Measurements from ENCODE around the gene CEP162.
"Not testable (repeated sequence)": the region's sequence is repeated elsewhere in the genome, so short reads cannot be mapped to it uniquely, and the experiment has no call there.

The CEP162 gene

DNA sequence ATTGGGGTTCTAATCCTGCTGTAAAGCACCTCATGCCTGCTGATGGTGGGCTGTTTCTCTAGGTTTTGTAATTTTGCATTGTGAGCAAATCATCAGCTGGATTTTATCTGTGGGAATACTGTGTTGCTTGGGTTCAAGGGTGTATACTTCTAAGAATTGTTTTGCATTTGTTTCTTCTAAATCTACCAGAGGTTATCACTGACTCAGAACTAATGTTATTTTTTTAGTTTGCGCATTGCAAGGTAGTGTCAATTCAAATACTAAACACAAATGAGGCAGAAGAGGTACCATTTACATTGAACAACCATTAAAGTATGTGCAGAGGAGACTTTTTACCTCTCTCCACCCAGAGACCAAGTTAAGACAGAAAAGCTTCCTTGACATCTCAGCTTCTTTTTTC is 60.0 kb downstream of the CEP162 start:
- TF ChIP-seq TAF1 (IDR thresholded peaks at IDR 0.05; ENCODE audit: low read depth, low read length) (no peak), PAX5 (IDR thresholded peaks at IDR 0.05; ENCODE audit: insufficient read depth, low read length, severe bottlenecking) (no peak), POLR2AphosphoS5 (IDR thresholded peaks at IDR 0.05; ENCODE audit: low read depth, low read length) (no peak), SPI1 (IDR thresholded peaks at IDR 0.05; ENCODE audit: low read depth, low read length) (no peak), POU2F2 (IDR thresholded peaks at IDR 0.05; ENCODE audit: low read depth, low read length) (no peak)
- no peak for FAIRE-seq

DNA sequence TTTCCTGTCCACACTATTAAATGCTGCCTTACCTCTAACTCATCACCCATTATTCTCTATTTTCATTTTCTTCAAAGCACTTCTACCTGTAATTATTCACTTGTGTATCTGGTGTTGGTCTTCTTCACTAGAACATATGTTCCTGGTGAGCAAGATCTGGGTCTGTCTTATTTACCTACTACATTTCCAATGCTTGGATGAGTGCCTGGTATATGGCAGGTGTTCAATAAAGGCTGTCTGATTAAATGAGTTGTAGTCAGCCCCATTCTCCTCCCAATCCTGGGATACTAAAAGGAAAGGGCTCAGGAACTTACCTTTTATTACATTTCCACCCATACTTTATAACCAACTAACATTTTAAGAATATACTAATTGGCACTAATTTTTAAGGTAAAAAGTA is 61.0 kb downstream of the CEP162 start:
- no peak for FAIRE-seq
- no peak for DNase-seq (ENCODE audit: insufficient read length, low spot score)
- TF ChIP-seq PAX5 (IDR thresholded peaks at IDR 0.05; ENCODE audit: insufficient read depth, low read length, severe bottlenecking) (no peak), POU2F2 (IDR thresholded peaks at IDR 0.05; ENCODE audit: low read depth, low read length) (no peak), SPI1 (IDR thresholded peaks at IDR 0.05; ENCODE audit: low read depth, low read length) (no peak), POLR2AphosphoS5 (IDR thresholded peaks at IDR 0.05; ENCODE audit: low read depth, low read length) (no peak), POLR2A (IDR thresholded peaks at IDR 0.05; ENCODE audit: low read depth, low read length) (no peak), TAF1 (IDR thresholded peaks at IDR 0.05; ENCODE audit: low read depth, low read length) (no peak)

More for the DNA sequence above, 60.0 kb downstream of the CEP162 start:
- no peak for DNase-seq (ENCODE audit: insufficient read length, low spot score)

DNA sequence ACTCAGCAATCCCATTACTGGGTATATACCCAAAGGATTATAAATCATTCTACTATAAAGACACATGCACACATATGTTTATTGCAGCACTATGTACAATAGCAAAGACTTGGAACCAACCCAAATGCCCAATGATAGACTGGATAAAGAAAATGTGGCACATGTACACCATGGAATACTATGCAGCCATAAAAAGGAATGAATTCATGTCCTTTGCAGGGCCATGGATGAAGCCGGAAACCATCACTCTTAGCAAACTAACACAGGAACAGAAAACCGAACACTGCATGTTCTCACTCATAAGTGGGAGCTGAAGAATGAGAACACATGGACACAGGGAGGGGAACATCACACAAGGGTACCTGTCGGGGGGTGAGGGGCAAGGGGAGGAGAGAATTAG is 63.1 kb downstream of the CEP162 start:
- DNase-seq (ENCODE audit: insufficient read length, low spot score); FAIRE-seq: not testable (repeated sequence)

DNA sequence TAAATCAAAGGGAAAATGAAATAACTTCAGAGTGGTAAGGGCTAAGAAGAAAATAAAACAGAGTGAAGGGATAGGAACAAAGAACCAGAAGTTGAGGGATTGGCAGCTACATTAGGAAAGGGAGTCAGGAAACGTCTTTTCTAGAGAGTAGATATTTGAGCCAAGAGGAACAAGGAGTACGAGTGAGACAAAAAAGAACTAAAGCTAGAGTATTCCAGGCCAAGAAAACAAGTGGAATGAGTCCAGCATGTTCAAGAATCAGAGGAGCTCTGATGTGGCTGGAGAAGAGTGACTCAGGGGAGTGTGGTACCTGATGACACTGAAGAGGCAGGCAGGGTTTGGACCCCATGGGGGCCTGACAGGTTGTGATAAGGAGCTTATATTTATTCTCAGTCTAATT is 66.3 kb downstream of the CEP162 start:
- TF ChIP-seq TAF1 (IDR thresholded peaks at IDR 0.05; ENCODE audit: low read depth, low read length) (no peak), POLR2AphosphoS5 (IDR thresholded peaks at IDR 0.05; ENCODE audit: low read depth, low read length) (no peak), PAX5 (IDR thresholded peaks at IDR 0.05; ENCODE audit: insufficient read depth, low read length, severe bottlenecking) (no peak), SPI1 (IDR thresholded peaks at IDR 0.05; ENCODE audit: low read depth, low read length) (no peak), POLR2A (IDR thresholded peaks at IDR 0.05; ENCODE audit: low read depth, low read length) (no peak), POU2F2 (IDR thresholded peaks at IDR 0.05; ENCODE audit: low read depth, low read length) (no peak)
- DNase-seq (ENCODE audit: insufficient read length, low spot score) (no peak), FAIRE-seq (no peak)

DNA sequence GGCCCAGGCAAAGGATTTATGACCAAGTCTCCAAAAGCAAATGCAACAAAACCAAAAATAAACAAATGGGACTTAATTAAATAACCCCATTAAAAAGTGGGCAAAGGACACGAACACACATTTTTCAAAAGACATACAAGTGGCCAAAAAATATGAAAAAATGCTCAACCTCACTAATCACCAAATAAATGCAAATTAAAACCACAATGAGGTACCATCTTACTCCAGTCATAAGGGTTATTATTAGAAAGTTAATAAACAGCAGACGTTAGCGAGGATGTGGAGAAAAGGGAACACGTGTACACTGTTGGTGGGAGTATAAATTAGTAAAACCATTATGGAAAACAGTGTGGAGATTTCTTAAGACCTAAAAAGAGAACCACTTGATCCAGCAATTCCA is 71.1 kb downstream of the CEP162 start:
- DNase-seq (ENCODE audit: insufficient read length, low spot score) (no peak), FAIRE-seq (no peak)
- TF ChIP-seq POLR2A (IDR thresholded peaks at IDR 0.05; ENCODE audit: low read depth, low read length) (no peak), POLR2AphosphoS5 (IDR thresholded peaks at IDR 0.05; ENCODE audit: low read depth, low read length) (no peak), POU2F2 (IDR thresholded peaks at IDR 0.05; ENCODE audit: low read depth, low read length) (no peak), PAX5 (IDR thresholded peaks at IDR 0.05; ENCODE audit: insufficient read depth, low read length, severe bottlenecking) (no peak), SPI1 (IDR thresholded peaks at IDR 0.05; ENCODE audit: low read depth, low read length) (no peak), TAF1 (IDR thresholded peaks at IDR 0.05; ENCODE audit: low read depth, low read length) (no peak)

DNA sequence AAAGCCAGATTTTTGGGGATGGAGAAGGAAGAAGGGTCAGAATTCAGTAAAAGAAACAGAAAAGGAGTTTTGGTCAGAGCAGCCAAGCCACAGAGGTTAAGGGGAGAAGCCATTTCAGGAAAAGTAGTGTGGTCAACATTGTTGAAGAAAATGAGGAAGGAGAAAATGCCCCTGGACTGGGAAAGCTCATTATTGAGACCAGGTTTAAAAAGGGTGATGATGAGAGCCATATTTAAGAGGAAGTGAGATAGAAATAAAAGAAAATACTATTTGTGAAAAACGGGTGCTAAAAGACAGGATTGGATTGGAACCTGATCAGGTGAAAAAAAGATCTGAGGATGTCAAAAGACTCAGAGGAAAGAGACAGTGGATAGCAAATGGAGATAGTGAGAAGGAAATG is 75.8 kb downstream of the CEP162 start:
- DNase-seq (ENCODE audit: insufficient read length, low spot score) (no peak), FAIRE-seq (no peak)
- no peak for TF ChIP-seq TAF1 (IDR thresholded peaks at IDR 0.05; ENCODE audit: low read depth, low read length)
- no peak for TF ChIP-seq PAX5 (IDR thresholded peaks at IDR 0.05; ENCODE audit: insufficient read depth, low read length, severe bottlenecking)
- TF ChIP-seq SPI1 (IDR thresholded peaks at IDR 0.05; ENCODE audit: low read depth, low read length) = peak; percentile 60
- TF ChIP-seq POLR2AphosphoS5 (IDR thresholded peaks at IDR 0.05; ENCODE audit: low read depth, low read length) = no peak

DNA sequence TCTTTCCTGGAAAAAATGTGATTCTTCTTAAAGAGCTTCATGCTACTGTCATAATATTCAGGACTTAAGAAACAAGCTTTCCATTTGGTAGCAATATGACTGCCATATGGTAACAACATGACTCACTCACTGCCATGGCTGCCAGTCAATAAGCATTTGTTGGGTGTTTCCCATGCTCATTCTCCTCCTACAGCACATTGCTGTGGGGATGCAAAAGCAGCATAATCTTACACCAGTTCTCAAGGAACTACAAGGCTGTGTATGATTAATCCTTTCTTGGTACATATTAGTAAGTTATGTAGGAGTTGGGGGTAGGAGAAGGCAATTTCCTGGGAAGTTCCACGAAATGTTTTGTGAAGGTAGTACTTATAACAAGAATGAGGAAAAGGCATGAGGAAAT is 76.7 kb downstream of the CEP162 start:
- DNase-seq (ENCODE audit: insufficient read length, low spot score) (no peak), FAIRE-seq (no peak)
- TF ChIP-seq POLR2AphosphoS5 (IDR thresholded peaks at IDR 0.05; ENCODE audit: low read depth, low read length) (no peak), PAX5 (IDR thresholded peaks at IDR 0.05; ENCODE audit: insufficient read depth, low read length, severe bottlenecking) (no peak), POLR2A (IDR thresholded peaks at IDR 0.05; ENCODE audit: low read depth, low read length) (no peak), TAF1 (IDR thresholded peaks at IDR 0.05; ENCODE audit: low read depth, low read length) (no peak), POU2F2 (IDR thresholded peaks at IDR 0.05; ENCODE audit: low read depth, low read length) (no peak), SPI1 (IDR thresholded peaks at IDR 0.05; ENCODE audit: low read depth, low read length) (no peak)

DNA sequence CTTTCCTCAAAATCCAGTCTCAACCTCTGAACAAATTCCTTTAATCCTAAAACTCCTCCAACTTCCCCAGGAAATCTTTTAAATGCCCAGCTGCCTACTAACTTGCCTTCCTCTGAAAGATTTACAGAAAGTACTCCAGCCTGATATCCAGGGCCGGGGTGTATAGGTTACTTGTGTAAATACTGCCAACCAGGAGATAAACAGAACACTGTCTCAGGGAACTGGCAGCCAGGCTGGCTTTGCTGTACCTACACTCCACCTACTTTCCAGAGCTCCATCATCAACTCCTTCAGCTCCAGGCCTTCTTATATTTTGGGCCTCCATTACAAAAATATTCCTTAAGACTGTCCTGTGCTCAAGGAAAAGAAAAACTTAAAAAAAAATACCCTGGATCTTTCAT is 85.9 kb downstream of the CEP162 start:
- DNase-seq (ENCODE audit: insufficient read length, low spot score) = no peak
- no peak for TF ChIP-seq POLR2A (IDR thresholded peaks at IDR 0.05; ENCODE audit: low read depth, low read length)
- TF ChIP-seq POLR2AphosphoS5 (IDR thresholded peaks at IDR 0.05; ENCODE audit: low read depth, low read length) = no peak
- FAIRE-seq = no peak

DNA sequence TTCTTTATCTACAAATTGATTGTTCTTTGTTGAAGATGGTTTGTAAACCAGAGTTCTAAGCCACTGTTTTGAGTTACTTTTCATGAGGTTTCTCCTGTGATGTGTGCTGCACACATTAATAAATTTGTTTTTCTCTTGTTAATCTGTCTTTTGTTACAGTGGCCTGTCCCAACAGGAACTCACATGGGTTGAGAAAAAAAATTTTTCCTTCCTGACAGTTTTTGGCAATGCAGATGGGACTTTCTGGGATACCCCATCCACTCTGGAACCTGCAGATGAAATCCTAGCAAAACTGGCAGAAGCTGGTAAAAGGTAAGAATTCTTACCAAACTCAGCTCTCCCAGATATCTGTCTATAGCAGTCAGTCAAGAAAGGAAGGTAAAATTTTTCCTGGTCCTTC is 88.1 kb downstream of the CEP162 start:
- DNase-seq (ENCODE audit: insufficient read length, low spot score) (no peak), FAIRE-seq (no peak)
- TF ChIP-seq TAF1 (IDR thresholded peaks at IDR 0.05; ENCODE audit: low read depth, low read length) = no peak
- no peak for TF ChIP-seq POU2F2 (IDR thresholded peaks at IDR 0.05; ENCODE audit: low read depth, low read length)
- no peak for TF ChIP-seq POLR2A (IDR thresholded peaks at IDR 0.05; ENCODE audit: low read depth, low read length)
- no peak for TF ChIP-seq PAX5 (IDR thresholded peaks at IDR 0.05; ENCODE audit: insufficient read depth, low read length, severe bottlenecking)
- TF ChIP-seq SPI1 (IDR thresholded peaks at IDR 0.05; ENCODE audit: low read depth, low read length) = no peak
- no peak for TF ChIP-seq POLR2AphosphoS5 (IDR thresholded peaks at IDR 0.05; ENCODE audit: low read depth, low read length)

DNA sequence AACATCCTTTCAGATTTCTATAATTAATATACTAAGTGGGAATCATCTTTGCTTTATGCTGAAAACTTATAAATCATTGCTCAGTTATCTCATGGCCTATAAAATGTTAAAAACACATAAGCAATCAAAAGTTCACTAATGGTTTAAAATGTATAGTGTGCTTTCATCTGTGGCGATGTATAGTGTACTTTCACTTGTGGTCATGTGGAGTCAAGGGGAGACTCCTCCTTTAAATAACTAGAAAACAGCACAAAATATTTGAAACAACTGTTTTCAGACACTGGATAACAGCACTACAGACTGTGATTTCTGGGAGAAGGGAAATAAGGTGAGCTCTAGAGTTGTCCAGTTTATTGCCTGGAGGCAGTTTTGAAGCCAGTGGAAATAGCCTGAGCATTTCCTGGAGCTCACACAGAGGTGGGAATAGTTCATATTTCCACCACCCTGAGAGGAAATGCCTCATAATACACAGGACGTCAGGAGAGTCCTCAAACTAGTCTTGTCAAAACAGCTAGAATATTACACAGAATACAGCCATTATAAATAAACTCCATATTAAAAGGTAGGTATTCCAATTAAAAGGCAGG is 89.4 kb downstream of the CEP162 start:
- DNase-seq (ENCODE audit: insufficient read length, low spot score) (no peak), FAIRE-seq (no peak)
- TF ChIP-seq POLR2AphosphoS5 (IDR thresholded peaks at IDR 0.05; ENCODE audit: low read depth, low read length) (no peak), POLR2A (IDR thresholded peaks at IDR 0.05; ENCODE audit: low read depth, low read length) (no peak), POU2F2 (IDR thresholded peaks at IDR 0.05; ENCODE audit: low read depth, low read length) (no peak), TAF1 (IDR thresholded peaks at IDR 0.05; ENCODE audit: low read depth, low read length) (no peak), PAX5 (IDR thresholded peaks at IDR 0.05; ENCODE audit: insufficient read depth, low read length, severe bottlenecking) (no peak), SPI1 (IDR thresholded peaks at IDR 0.05; ENCODE audit: low read depth, low read length) (no peak)
